ENCODE measurements around the gene ALG14. TPM values are rescaled to one million over a fixed set of nuclear protein-coding genes. Genes with fewer than 3 reads are reported as not detected.

Gene ALG14
- total and polyA plus RNA-seq, 2 of the 4 experiments (the other 2 are of a cell fraction), result 1.7 to 2.0 TPM

- CTCF ChIA-PET, result no interaction called here
- POLR2A ChIA-PET (ENCODE audit: unreplicated experiment), result no interaction called here
Measured at GRCh38 chr1:95046359-95046758, 26.4 kb downstream of the ALG14 start.

More at GRCh38 chr1:95046359-95046758, 26.4 kb downstream of the ALG14 start:
- H2BK5ac ChIP-seq (ENCODE audit: low read depth, low read length, poor library complexity, severe bottlenecking), result no peak overlapping the region
- no peaks in the 10 kb centered on the region for H3K27me3 ChIP-seq (ENCODE audit: control insufficient read depth, insufficient read depth, low read length)
- H2BK20ac ChIP-seq (ENCODE audit: low read depth, low read length), result no peak overlapping the region
- H2AK9ac ChIP-seq (replicated peaks; ENCODE audit: low read depth, low read length, poor library complexity), result no peak overlapping the region
- no peak overlapping the region for H3K56ac ChIP-seq (ENCODE audit: extremely low read depth, insufficient read depth, low read length)
- H4K5ac ChIP-seq (ENCODE audit: low read depth, low read length), result no peak overlapping the region
- dilution Hi-C loops (cut with HindIII; ENCODE audit: low sequenced_read_pairs, unreplicated experiment), result no loop called here
- intact Hi-C loops (cut with micrococcal nuclease), result no loop called here
- no peaks in the 10 kb centered on the region for H3K9me3 ChIP-seq (ENCODE audit: control insufficient read depth, insufficient read depth, low read length)
- H3K4me2 ChIP-seq (ENCODE audit: low read depth, low read length), result no peak overlapping the region
- H3K9ac ChIP-seq (ENCODE audit: low read depth, low read length), result no peak overlapping the region
- H4K91ac ChIP-seq (ENCODE audit: insufficient read depth, low read depth, low read length), result no peak overlapping the region
- H3K36me3 ChIP-seq (ENCODE audit: control insufficient read depth, insufficient read depth, low read length), result no peaks in the 10 kb centered on the region
- no peak overlapping the region for H2BK120ac ChIP-seq (ENCODE audit: low read depth, low read length)
- no peak overlapping the region for H2BK15ac ChIP-seq (ENCODE audit: low read depth, low read length)
- TF ChIP-seq POLR2A (IDR thresholded peaks at IDR 0.05; ENCODE audit: low read depth, low read length), result no peak
- TF ChIP-seq SMC3 (IDR thresholded peaks at IDR 0.05; ENCODE audit: low read depth, low read length), result no peak
- TF ChIP-seq MAFK (IDR thresholded peaks at IDR 0.05; ENCODE audit: low read depth, low read length), result peak; percentile 42; the same call in 1 of the 2 replicates
- no peak for TF ChIP-seq ELK1 (IDR thresholded peaks at IDR 0.05; ENCODE audit: borderline replicate concordance, low read depth, low read length)
- TF ChIP-seq USF2 (IDR thresholded peaks at IDR 0.05; ENCODE audit: low read depth, low read length), result no peak
- TF ChIP-seq FOS (IDR thresholded peaks at IDR 0.05; ENCODE audit: low read depth, low read length), result no peak
- TF ChIP-seq CTCF (conservative IDR thresholded peaks at IDR 0.05; ENCODE audit: low read depth, low read length), result no peak
- no peak overlapping the region for H4K8ac ChIP-seq (ENCODE audit: low read depth in 2 of 2, low read length in 2 of 2)
- H3K9me1 ChIP-seq (ENCODE audit: insufficient read depth, low read length), result no peaks in the 10 kb centered on the region
- H3K4me1 ChIP-seq (ENCODE audit: control insufficient read depth, insufficient read depth, low read length), result peaks cover 3% of the 10 kb centered on the region
- H3K18ac ChIP-seq (ENCODE audit: low read depth, low read length), result no peak overlapping the region
- H2AFZ ChIP-seq (replicated peaks; ENCODE audit: low read length, poor library complexity), result no peak overlapping the region
- in situ Hi-C loops (cut with MboI; ENCODE audit: low sequenced_read_pairs), result no loop called here
- WGBS, 2 experiments (ENCODE audit: extremely low coverage in 2 of 2, insufficient read length in 1 of 2), result no CpG with 5 or more reads among the region's 3 CpGs
- no peak for DNase-seq
- H3K14ac ChIP-seq (replicated peaks; ENCODE audit: low read depth, low read length), result no peak overlapping the region
- BruUV-seq (replicated peaks), result no TSS peak
- H2AK5ac ChIP-seq (ENCODE audit: low read depth, low read length), result no peak overlapping the region
- ATAC-seq (ENCODE audit: low read depth), result no peak
- H3K4me3 ChIP-seq (ENCODE audit: insufficient read depth, low read depth, low read length), result no peak overlapping the region
- no peak overlapping the region for H3K4ac ChIP-seq (ENCODE audit: low read depth, low read length)
- H3K23ac ChIP-seq (ENCODE audit: low read depth, low read length), result no peak overlapping the region
- peaks cover 5 to 11% of the 10 kb centered on the region in 2 experiments; a peak in 3 of 4 replicates for H3K79me1 ChIP-seq (ENCODE audit: low read depth in 1 of 2, low read length in 2 of 2)
- no peak overlapping the region for H3K27ac ChIP-seq (ENCODE audit: insufficient read depth, low read length)
- H4K20me1 ChIP-seq (ENCODE audit: insufficient read depth, low read length), result no peaks in the 10 kb centered on the region; the same call in 1 of the 2 replicates
